Karpas-422 (cell line): Measurements from ENCODE around the gene PDAP1. TPM values are rescaled to one million over a fixed set of nuclear protein-coding genes. Genes with fewer than 3 reads are reported as not detected.
"Not testable (repeated sequence)": the region's sequence is repeated elsewhere in the genome, so short reads cannot be mapped to it uniquely, and the experiment has no call there.

ENCODE experiments used
- DNase-seq: peaks from one replicate; pipeline ENCODE4 v3.0.0-alpha.2; 2015
- H2AFZ ChIP-seq: fragments of 200-600 bp; sonication (generic); 2 replicates; pipeline ENCODE4 v1.6.1; 2014; ENCODE audit warnings: antibody characterized with exemption, low read length, mixed read lengths
- H3K27ac ChIP-seq: fragments of 200-600 bp; sonication (generic); 2 replicates; pipeline ENCODE4 v1.5.1; 2014; ENCODE audit warnings: mild to moderate bottlenecking, low read length, moderate library complexity
- H3K27me3 ChIP-seq: fragments of 200-600 bp; sonication (generic); 2 replicates; pipeline ENCODE4 v1.6.1; 2014; ENCODE audit warnings: low read length, mixed read lengths
- H3K36me3 ChIP-seq: fragments of 200-600 bp; sonication (generic); 2 replicates; pipeline ENCODE4 v1.6.1; 2014; ENCODE audit warnings: low read length, mixed read lengths; ENCODE audit not compliant: insufficient read depth
- H3K4me1 ChIP-seq: fragments of 200-600 bp; sonication (generic); 2 replicates; pipeline ENCODE4 v1.6.1; 2014; ENCODE audit warnings: mild to moderate bottlenecking, low read length, mixed read lengths
- H3K4me2 ChIP-seq: fragments of 200-600 bp; sonication (generic); 2 replicates; pipeline ENCODE4 v1.6.1; 2014; ENCODE audit warnings: low read length, low read depth, mild to moderate bottlenecking; ENCODE audit not compliant: poor library complexity, severe bottlenecking
- H3K4me3 ChIP-seq: fragments of 200-600 bp; sonication (generic); 2 replicates; pipeline ENCODE4 v1.5.1; 2014; ENCODE audit warnings: mild to moderate bottlenecking, antibody characterized with exemption, low read length, mixed read lengths
- H3K79me2 ChIP-seq: fragments of 200-600 bp; sonication (generic); 2 replicates; pipeline ENCODE4 v1.6.1; 2014; ENCODE audit warnings: mild to moderate bottlenecking, low read length, mixed read lengths
- H3K9ac ChIP-seq: fragments of 200-600 bp; sonication (generic); 2 replicates; pipeline ENCODE4 v1.6.0; 2014; ENCODE audit warnings: low read length
- H3K9me2 ChIP-seq: fragments of 200-600 bp; sonication (generic), shearing (Covaris generic); replicated peaks from 2 replicates; pipeline ENCODE4 v1.6.0; 2014; ENCODE audit warnings: mild to moderate bottlenecking, low read length, moderate library complexity; ENCODE audit not compliant: insufficient read depth
- H3K9me3 ChIP-seq: fragments of 300-700, 200-600 bp; sonication (generic); 2 replicates; pipeline ENCODE4 v1.6.1; 2014; ENCODE audit warnings: low read length, mixed read lengths
- H4K20me1 ChIP-seq: fragments of 200-600 bp; sonication (generic); 2 replicates; pipeline ENCODE4 v1.6.1; 2014; ENCODE audit warnings: mild to moderate bottlenecking, antibody characterized with exemption, low read length, low read depth; ENCODE audit not compliant: insufficient read depth
- total RNA-seq: library from RNA; depleted of rRNA; stranded (reverse); fragments of >200 nt; shearing (Covaris generic); gene quantifications from 2 replicates; pipeline ENCODE4 v1.2.3, GENCODE V29; 2014; ENCODE audit warnings: low replicate concordance

PDAP1 gene
- total RNA-seq, 1 experiment from 2014 or later: 14.2 TPM

DNA sequence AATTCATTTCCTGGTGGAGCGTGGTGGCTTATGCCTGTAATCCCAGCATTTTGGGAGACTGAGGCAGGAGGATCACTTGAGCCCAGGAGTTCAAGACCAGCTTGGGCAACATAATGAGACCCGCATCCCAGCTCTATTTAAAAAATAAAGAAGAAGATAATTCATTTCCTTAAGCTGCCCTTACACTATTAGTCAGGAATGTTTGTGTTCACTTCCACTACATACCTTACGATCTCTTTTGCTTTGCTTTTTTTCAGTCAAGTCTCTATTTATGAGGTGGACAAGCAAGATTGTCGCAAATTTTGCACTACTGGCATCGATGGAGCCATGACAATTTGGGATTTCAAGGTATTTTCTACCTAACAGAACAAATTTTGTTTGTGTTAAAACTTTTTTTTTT lies 45.1 kb downstream of the PDAP1 start:
- Histone ChIP-seq H3K36me3 (peaks cover 20% of the 10 kb centered on the region), H4K20me1 (no peaks in the 10 kb centered on the region), H3K27me3 (no peaks in the 10 kb centered on the region), H2AFZ (no peak overlapping the region), H3K27ac (no peak overlapping the region), H3K9me3 (no peaks in the 10 kb centered on the region), H3K9ac (no peak overlapping the region), H3K79me2 (no peaks in the 10 kb centered on the region), H3K9me2 (no peaks in the 10 kb centered on the region), H3K4me2 (no peak overlapping the region), H3K4me1 (no peaks in the 10 kb centered on the region), H3K4me3 (no peak overlapping the region)
- DNase-seq: no peak

DNA sequence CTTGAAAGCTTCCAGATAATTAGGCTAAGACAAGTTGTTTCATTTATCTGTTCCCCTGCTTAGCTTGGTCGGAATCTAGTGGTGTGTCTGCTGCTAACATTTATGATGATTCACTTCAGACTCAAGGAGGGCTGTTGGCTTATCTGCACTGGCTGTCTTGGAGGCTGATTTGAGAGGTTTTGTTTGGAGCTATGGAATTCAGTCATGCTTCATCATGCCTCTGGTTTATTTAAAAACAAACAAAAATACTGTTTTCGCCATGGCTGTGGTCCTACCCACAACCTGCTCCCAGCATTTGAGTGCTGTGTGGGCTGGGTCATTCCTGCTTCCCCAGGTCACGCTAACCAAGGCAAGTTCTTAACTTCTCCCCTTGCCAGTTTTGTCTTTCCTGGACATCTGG lies 45.6 kb downstream of the PDAP1 start:
- Histone ChIP-seq H3K4me2 (no peak overlapping the region), H3K36me3 (peaks cover 24% of the 10 kb centered on the region), H2AFZ (no peak overlapping the region), H3K4me3 (no peak overlapping the region), H3K4me1 (no peaks in the 10 kb centered on the region), H3K27me3 (no peaks in the 10 kb centered on the region), H4K20me1 (no peaks in the 10 kb centered on the region), H3K79me2 (no peaks in the 10 kb centered on the region), H3K9ac (no peak overlapping the region), H3K27ac (no peak overlapping the region), H3K9me3 (no peaks in the 10 kb centered on the region), H3K9me2 (no peaks in the 10 kb centered on the region)
- no peak for DNase-seq

- DNase-seq: no peak
Measured at GRCh38 chr7:99359465-99360154, 48.8 kb downstream of the PDAP1 start.

DNA sequence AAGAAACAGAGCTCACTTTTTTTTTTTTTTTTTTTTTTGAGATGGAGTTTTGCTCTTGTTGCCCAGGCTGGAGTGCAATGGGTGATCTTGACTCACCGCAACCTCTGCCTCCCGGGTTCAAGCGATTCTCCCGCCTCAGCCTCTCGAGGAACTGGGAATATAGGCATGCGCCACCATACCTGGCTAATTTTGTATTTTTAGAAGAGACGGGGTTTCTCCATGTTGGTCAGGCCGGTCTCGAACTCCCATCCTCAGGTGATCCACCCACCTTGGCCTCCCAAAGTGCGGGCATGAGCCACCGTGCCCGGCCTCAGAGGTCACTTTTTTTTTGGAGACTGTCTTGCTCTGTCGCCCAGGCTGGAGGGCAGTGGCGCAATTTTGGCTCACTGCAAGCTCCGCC lies 49.9 kb downstream of the PDAP1 start:
- H3K27me3 ChIP-seq, H3K4me1 ChIP-seq, H3K27ac ChIP-seq, H4K20me1 ChIP-seq, DNase-seq, H3K9me2 ChIP-seq, H3K79me2 ChIP-seq, H3K4me3 ChIP-seq, H3K4me2 ChIP-seq, H2AFZ ChIP-seq, H3K9me3 ChIP-seq, H3K9ac ChIP-seq: not testable (repeated sequence)
- peaks cover 36% of the 10 kb centered on the region; the same call in 1 of the 2 replicates for H3K36me3 ChIP-seq

More at GRCh38 chr7:99359465-99360154, 48.8 kb downstream of the PDAP1 start:
- Histone ChIP-seq H3K27ac (no peak overlapping the region), H3K9me3 (no peaks in the 10 kb centered on the region), H3K9ac (no peak overlapping the region), H3K36me3 (peaks cover 30% of the 10 kb centered on the region; the same call in 1 of the 2 replicates), H3K27me3 (no peaks in the 10 kb centered on the region), H3K9me2 (no peaks in the 10 kb centered on the region), H2AFZ (no peak overlapping the region), H3K4me3 (no peak overlapping the region), H4K20me1 (no peaks in the 10 kb centered on the region), H3K4me1 (no peaks in the 10 kb centered on the region), H3K79me2 (no peaks in the 10 kb centered on the region), H3K4me2 (no peak overlapping the region)

DNA sequence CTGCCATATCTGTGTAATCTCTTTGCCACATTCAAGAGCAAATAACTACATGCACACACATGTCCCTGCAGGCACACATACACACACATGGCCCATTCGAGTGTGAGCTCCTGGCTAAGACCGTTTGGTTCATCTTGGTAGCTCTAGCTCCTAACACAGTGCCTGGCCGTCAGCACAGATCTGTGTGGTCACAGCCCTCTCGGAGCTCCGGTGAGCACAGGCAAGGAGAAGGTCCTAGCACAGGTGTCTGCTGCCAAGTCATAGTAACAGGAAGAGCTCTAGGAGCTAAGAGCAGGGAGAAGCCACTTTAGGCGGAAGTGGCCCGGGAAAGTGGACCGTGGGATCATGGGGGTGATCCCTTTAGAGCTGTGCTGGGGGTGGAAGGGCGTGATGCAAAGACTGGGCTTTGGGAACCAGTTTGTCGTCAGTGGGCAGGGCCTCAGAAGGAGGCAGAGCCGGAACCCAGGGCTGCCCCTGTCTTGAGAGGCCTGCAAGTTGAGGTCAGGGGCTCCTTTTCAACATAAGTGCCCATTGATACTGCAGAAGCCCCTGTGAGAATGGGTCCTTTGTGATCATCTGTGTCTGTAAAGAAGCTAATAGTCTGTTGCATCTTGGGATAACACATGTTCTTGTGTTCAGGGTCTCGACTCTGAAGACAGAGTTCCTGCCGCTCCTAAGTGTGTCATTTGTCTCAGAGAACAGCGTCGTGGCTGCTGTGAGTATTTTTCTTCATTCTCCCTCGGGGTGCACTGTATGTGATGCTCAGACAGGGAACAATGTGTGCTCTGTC lies 50.5 kb downstream of the PDAP1 start:
- H3K27ac ChIP-seq: no peak overlapping the region
- no peak overlapping the region for H2AFZ ChIP-seq
- H3K27me3 ChIP-seq: no peaks in the 10 kb centered on the region
- H3K4me1 ChIP-seq: no peaks in the 10 kb centered on the region
- no peak overlapping the region for H3K4me3 ChIP-seq
- H3K9me2 ChIP-seq: no peaks in the 10 kb centered on the region
- H3K9ac ChIP-seq: no peak overlapping the region
- H3K9me3 ChIP-seq: no peaks in the 10 kb centered on the region
- DNase-seq: no peak
- peaks cover 34% of the 10 kb centered on the region; the same call in 1 of the 2 replicates for H3K36me3 ChIP-seq
- H3K79me2 ChIP-seq: no peaks in the 10 kb centered on the region
- no peaks in the 10 kb centered on the region for H4K20me1 ChIP-seq
- H3K4me2 ChIP-seq: no peak overlapping the region

GRCh38 chr7:99355098-99355497 lies 53.3 kb downstream of the PDAP1 start:
- Histone ChIP-seq H3K27me3 (no peaks in the 10 kb centered on the region), H3K9me3 (no peaks in the 10 kb centered on the region), H2AFZ (no peak overlapping the region), H3K4me1 (no peaks in the 10 kb centered on the region), H3K27ac (no peak overlapping the region), H3K79me2 (no peaks in the 10 kb centered on the region; the same call in 1 of the 2 replicates), H3K36me3 (peaks cover 36% of the 10 kb centered on the region; the same call in 1 of the 2 replicates), H4K20me1 (no peaks in the 10 kb centered on the region), H3K4me3 (no peak overlapping the region), H3K9ac (no peak overlapping the region), H3K9me2 (no peaks in the 10 kb centered on the region), H3K4me2 (no peak overlapping the region)
- no peak for DNase-seq

DNA sequence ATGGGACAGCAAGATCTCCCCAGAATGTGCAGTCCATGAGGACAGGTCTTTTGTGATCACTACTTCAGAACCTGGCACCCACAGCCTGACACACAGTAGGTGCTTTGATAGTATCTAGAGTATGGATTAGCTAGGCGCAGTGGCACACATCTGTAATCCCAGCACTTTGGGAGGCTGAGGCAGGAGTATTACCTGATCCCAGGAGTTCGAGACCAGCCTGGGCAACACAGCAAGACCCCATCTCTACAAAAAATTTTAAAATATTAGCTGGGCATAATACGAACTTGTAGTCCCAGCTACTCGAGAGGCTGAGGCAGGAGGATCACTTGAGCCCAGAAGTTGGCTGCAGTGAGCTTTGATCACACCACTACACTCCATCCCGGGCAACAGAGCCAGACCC lies 56.1 kb downstream of the PDAP1 start:
- no peak overlapping the region for H3K4me3 ChIP-seq
- no peaks in the 10 kb centered on the region for H4K20me1 ChIP-seq
- H3K27ac ChIP-seq: no peak overlapping the region
- H3K4me2 ChIP-seq: no peak overlapping the region
- no peak overlapping the region for H2AFZ ChIP-seq
- H3K4me1 ChIP-seq: no peaks in the 10 kb centered on the region
- H3K9ac ChIP-seq: no peak overlapping the region
- H3K79me2 ChIP-seq: peaks cover 2% of the 10 kb centered on the region; the same call in 1 of the 2 replicates
- H3K36me3 ChIP-seq: peaks cover 35% of the 10 kb centered on the region; the same call in 1 of the 2 replicates
- no peaks in the 10 kb centered on the region for H3K27me3 ChIP-seq
- no peaks in the 10 kb centered on the region for H3K9me2 ChIP-seq
- no peaks in the 10 kb centered on the region for H3K9me3 ChIP-seq
- DNase-seq: no peak

DNA sequence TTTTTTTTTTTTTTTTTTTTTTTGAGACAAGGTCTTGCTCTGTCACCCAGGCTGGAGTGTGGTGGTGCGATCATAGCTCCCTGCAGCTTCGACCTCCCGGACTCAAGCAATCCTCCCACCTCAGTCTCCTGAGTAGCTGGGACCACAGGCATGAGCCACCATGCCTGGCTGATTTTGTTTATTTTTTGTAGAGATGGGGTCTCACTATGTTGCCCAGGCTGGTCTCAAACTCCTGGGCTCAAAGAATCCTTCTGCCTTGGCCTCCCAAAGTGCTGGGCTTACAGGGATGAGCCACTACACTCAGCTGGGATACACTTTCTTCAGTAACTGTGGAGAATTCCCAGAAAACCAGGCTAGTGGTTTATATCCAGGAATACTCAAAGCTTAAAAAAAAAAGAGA lies 57.8 kb downstream of the PDAP1 start:
- not testable (repeated sequence) for H3K9me2 ChIP-seq, H3K27ac ChIP-seq, H3K27me3 ChIP-seq, H3K9ac ChIP-seq, H3K9me3 ChIP-seq, H2AFZ ChIP-seq, H3K4me3 ChIP-seq, H3K4me1 ChIP-seq, H3K79me2 ChIP-seq, DNase-seq, H3K4me2 ChIP-seq, H4K20me1 ChIP-seq
- H3K36me3 ChIP-seq: peaks cover 33% of the 10 kb centered on the region; the same call in 1 of the 2 replicates
